Thyroid gland (tissue), 4 donors: Measurements from ENCODE around the gene TMEM131L. TPM values are rescaled to one million over a fixed set of nuclear protein-coding genes. Genes with fewer than 3 reads are reported as not detected.

Experiments used
- DNase-seq, 2 donors: peaks; one replicate each; pipeline ENCODE4 v3.0.0-alpha.2; 2019
- H3K27ac ChIP-seq, 3 donors: fragments of 200-600 bp; sonication (generic); 1 replicate in 2 of 3; 2 replicates in 1 of 3; pipeline ENCODE4 v1.5.1; 2016 to 2019; ENCODE audit warnings: mild to moderate bottlenecking in 1 of 3, moderate library complexity in 1 of 3
- H3K27me3 ChIP-seq: fragments of 200-600 bp; sonication (generic); one replicate; pipeline ENCODE4 v1.5.1; 2019
- H3K36me3 ChIP-seq, 2 donors: fragments of 200-600 bp; sonication (generic); one replicate each; pipeline ENCODE4 v1.5.1; 2016 to 2019
- H3K4me1 ChIP-seq, 2 donors: fragments of 200-600 bp; sonication (generic); one replicate each; pipeline ENCODE4 v1.5.1; 2017 to 2019
- H3K4me3 ChIP-seq, 3 donors: fragments of 200-600 bp; sonication (generic); replicated peaks in 1 of 3; 1 replicate in 2 of 3; 2 replicates in 1 of 3; pipeline ENCODE4 v1.5.1; 2016; ENCODE audit warnings: mild to moderate bottlenecking in 1 of 3
- H3K9me3 ChIP-seq: fragments of 200-600 bp; sonication (generic); one replicate; pipeline ENCODE4 v1.5.1; 2017
- POLR2A ChIP-seq, 2 donors: fragments of 450-650 bp; IDR thresholded peaks; one replicate each; pipeline ENCODE4 v1.6.1; 2017; ENCODE audit warnings: antibody characterized with exemption in 2 of 2, mild to moderate bottlenecking in 2 of 2, moderate library complexity in 1 of 2
- WGBS, 2 donors: methylation state at CpG; one replicate each; pipeline ENCODE4 v1.1.5; 2017; 5-methylcytosine and 5-hydroxymethylcytosine counted together
- intact Hi-C: fragments of 100-400 bp; cut with DNase I; formaldehyde crosslinking; loops from one replicate; pipeline ENCODE4 v1.15.1; 2023
- total RNA-seq, 4 donors: library from RNA; depleted of rRNA; stranded (reverse); fragments of >200 nt; gene quantifications; one replicate each; pipeline ENCODE4 v1.2.3, GENCODE V29; 2016
- TF ChIP-seq, protein P1 (sequence below), 6 experiments: fragments of 200-600 bp in 3 of 6; fragments of 450-650 bp in 3 of 6; sonication (generic) in 3 of 6; IDR thresholded peaks; one replicate each; pipeline ENCODE4 v1.5.1; 2016 to 2019; ENCODE audit warnings: antibody characterized with exemption in 6 of 6, mild to moderate bottlenecking in 2 of 6, inconsistent platforms in 1 of 6, moderate library complexity in 1 of 6

TMEM131L gene
- total RNA-seq, 4 donors from 2014 or later: 11.1 to 17.9 (median 16.4) TPM

DNA sequence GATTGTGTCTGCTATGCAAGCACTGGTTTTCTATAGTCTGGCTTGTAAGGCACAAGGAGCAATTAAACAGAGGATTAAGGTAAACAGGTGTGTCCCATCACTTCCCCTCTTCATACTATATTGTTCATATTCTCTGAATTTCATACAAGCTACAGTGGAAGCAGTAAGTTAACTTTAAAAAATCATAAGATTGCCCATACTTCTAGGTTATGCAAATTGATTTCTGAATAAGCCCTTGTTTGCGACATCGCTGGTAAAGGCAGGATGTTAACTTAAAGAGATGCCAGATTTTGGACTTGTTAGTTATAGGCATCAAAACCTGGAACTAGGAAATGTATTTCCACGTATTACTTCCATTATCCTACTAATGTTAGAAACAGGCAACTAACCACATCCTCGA is 1.0 kb upstream of the TMEM131L start:
- DNase-seq: no peak
- 44 to 50% methylated on average over 4 of the region's 4 CpGs for WGBS, 2 donors
- peaks cover 7 to 25% of the 10 kb centered on the region in 2 donors for H3K4me1 ChIP-seq
- intact Hi-C loops: loop anchor here (10.0 kb wide), 1 partner anchor 120 kb away; the partner anchor contains the start of gene MND1
- TF ChIP-seq, protein P1, sequence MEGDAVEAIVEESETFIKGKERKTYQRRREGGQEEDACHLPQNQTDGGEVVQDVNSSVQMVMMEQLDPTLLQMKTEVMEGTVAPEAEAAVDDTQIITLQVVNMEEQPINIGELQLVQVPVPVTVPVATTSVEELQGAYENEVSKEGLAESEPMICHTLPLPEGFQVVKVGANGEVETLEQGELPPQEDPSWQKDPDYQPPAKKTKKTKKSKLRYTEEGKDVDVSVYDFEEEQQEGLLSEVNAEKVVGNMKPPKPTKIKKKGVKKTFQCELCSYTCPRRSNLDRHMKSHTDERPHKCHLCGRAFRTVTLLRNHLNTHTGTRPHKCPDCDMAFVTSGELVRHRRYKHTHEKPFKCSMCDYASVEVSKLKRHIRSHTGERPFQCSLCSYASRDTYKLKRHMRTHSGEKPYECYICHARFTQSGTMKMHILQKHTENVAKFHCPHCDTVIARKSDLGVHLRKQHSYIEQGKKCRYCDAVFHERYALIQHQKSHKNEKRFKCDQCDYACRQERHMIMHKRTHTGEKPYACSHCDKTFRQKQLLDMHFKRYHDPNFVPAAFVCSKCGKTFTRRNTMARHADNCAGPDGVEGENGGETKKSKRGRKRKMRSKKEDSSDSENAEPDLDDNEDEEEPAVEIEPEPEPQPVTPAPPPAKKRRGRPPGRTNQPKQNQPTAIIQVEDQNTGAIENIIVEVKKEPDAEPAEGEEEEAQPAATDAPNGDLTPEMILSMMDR (IDR thresholded peaks at IDR 0.05): no peak
- no peak for TF ChIP-seq POLR2A (IDR thresholded peaks at IDR 0.05)
- peak overlapping the region in 1 of 3 donors; percentile 57 for H3K4me3 ChIP-seq
- no peaks in the 10 kb centered on the region for H3K27me3 ChIP-seq
- H3K9me3 ChIP-seq: no peaks in the 10 kb centered on the region
- H3K27ac ChIP-seq: peak overlapping the region in 1 of 3 donors; percentile 73
- H3K36me3 ChIP-seq: no peaks in the 10 kb centered on the region

DNA sequence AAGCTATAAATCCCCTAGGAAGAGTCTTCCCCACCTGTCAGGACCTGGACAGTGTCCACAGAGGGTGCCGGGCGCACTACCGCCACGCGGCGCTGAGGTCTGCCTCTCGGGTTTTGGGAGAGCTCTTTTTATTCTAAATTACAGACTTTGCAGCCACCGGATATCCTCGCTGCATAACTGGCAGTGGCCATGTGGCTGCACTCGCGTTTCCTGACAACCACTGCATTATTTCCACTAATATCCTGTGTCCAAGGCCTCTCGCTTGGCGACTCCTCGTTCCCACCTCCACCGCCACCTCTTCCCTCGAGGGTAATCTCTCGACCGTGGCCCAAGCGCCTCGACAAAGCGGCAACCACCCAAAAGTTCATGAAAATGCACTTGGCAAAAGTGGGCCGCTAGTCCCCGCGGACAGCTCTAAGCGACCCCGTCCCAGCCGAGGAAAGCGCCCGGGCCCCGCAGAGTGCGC is 512 bp upstream of the TMEM131L start:
- DNase-seq: peak; percentile 60 to 63
- Histone ChIP-seq H3K36me3 (no peaks in the 10 kb centered on the region), H3K27me3 (no peaks in the 10 kb centered on the region), H3K4me3 (peak overlapping the region; percentile 50 to 73 (median 57)), H3K27ac (peak overlapping the region in 2 of 3 donors; percentile 65 to 73), H3K9me3 (no peaks in the 10 kb centered on the region), H3K4me1 (peaks cover 7 to 25% of the 10 kb centered on the region in 2 donors)
- intact Hi-C loops: loop anchor here (10.0 kb wide), 1 partner anchor 121 kb away; the partner anchor contains the start of gene MND1
- 1 to 2% methylated on average over 17 to 21 of the region's 31 CpGs for WGBS, 2 donors
- TF ChIP-seq, protein P1 (IDR thresholded peaks at IDR 0.05): peak in 3 of 6 experiments; percentile 30 to 40 (median 33)
- no peak for TF ChIP-seq POLR2A (IDR thresholded peaks at IDR 0.05)

DNA sequence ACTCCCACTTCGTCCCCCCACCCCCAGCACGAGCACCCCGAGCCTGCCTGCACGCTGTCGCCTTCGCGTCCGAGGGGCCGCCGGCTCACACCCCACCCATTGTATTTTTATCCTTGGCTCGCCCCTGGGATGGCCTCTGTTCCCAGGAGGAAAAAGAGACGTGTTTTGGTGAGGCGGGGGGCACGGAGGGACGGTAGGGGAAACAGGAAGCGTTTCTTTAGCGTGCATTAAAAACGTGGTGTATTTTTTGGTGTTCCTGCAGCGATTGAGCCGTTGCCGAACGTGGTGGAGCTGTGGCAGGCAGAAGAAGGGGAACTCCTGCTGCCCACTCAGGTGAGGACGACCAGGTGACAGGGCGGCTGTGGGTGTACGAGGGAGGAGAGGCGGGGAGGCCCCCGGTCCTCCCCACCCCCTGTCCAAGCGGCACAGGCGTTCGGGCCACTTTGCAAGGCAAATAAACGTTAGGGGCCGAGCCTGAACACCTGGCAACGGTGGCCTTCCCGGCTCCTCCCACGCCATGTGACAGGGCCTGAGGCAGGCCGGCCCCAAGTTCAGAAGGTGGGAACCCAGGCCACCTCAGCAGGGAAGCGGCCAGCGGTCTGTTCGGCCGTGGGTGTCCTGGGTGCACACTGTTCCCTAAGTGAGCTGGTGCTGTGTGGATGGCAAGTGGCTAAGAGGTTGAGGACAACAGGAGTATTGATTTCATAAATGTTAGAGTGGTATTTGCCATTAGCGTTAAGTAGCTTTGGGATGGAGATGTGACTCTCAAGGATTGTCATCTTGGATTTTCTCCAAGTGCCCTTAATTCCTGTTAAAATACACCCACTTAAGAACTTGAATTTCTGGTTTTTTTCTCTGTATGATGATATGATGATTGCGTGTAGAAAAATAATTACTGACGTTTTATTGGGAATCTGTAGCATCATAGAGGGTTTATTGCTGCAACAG is 1.1 kb downstream of the TMEM131L start:
- Histone ChIP-seq H3K9me3 (no peaks in the 10 kb centered on the region), H3K4me1 (peaks cover 7 to 25% of the 10 kb centered on the region in 2 donors), H3K4me3 (peak overlapping the region; percentile 19 to 57 (median 31)), H3K27me3 (no peaks in the 10 kb centered on the region), H3K36me3 (no peaks in the 10 kb centered on the region), H3K27ac (peak overlapping the region; percentile 3 to 76 (median 75))
- peak in 1 of 2 donors; percentile 64 for TF ChIP-seq POLR2A (IDR thresholded peaks at IDR 0.05)
- TF ChIP-seq, protein P1 (IDR thresholded peaks at IDR 0.05): no peak
- peak; percentile 92 to 94 for DNase-seq
- WGBS, 2 donors: 1 to 2% methylated on average over 32 to 36 of the region's 43 CpGs
- intact Hi-C loops: loop anchor here (10.0 kb wide), 1 partner anchor 122 kb away; the partner anchor contains the start of gene MND1

DNA sequence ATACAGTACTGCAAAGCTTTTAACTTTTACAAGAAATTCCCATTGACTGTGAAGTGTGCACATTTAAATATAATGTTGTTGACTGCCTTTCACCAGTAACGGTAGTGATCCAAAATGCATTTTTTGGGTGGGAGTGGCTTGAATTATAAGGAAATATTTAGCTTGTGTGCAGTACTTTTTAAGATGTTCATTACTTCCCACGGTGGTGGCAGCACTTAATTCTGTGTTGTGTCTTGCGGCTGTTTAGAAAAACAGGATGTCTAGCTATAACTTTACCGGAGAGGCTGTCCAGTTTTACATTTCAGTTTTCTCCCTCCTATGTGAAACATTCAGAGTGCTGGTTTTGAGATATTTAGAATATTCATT is 1.7 kb downstream of the TMEM131L start:
- TF ChIP-seq POLR2A (IDR thresholded peaks at IDR 0.05): no peak
- TF ChIP-seq, protein P1 (IDR thresholded peaks at IDR 0.05): no peak
- peaks cover 7 to 25% of the 10 kb centered on the region in 2 donors for H3K4me1 ChIP-seq
- no peaks in the 10 kb centered on the region for H3K9me3 ChIP-seq
- H3K27me3 ChIP-seq: no peaks in the 10 kb centered on the region
- no peaks in the 10 kb centered on the region for H3K36me3 ChIP-seq
- no peak overlapping the region for H3K4me3 ChIP-seq
- DNase-seq: no peak
- intact Hi-C loops: loop anchor here (10.0 kb wide), 1 partner anchor 123 kb away; the partner anchor contains the start of gene MND1
- 35 to 43% methylated on average over 4 of the region's 4 CpGs for WGBS, 2 donors
- peak overlapping the region in 2 of 3 donors; percentile 75 to 76 for H3K27ac ChIP-seq
